Epithelial cell of umbilical artery (primary cell): Measurements from ENCODE around the gene ZAR1L. TPM values are rescaled to one million over a fixed set of nuclear protein-coding genes. Genes with fewer than 3 reads are reported as not detected.

Experiments
- total RNA-seq: library from RNA; depleted of rRNA; stranded (reverse); fragments of >200 nt; gene quantifications from 2 replicates; pipeline ENCODE4 v1.2.3, GENCODE V29; 2014

Gene ZAR1L
- not detected in 2 replicates for total RNA-seq

DNA sequence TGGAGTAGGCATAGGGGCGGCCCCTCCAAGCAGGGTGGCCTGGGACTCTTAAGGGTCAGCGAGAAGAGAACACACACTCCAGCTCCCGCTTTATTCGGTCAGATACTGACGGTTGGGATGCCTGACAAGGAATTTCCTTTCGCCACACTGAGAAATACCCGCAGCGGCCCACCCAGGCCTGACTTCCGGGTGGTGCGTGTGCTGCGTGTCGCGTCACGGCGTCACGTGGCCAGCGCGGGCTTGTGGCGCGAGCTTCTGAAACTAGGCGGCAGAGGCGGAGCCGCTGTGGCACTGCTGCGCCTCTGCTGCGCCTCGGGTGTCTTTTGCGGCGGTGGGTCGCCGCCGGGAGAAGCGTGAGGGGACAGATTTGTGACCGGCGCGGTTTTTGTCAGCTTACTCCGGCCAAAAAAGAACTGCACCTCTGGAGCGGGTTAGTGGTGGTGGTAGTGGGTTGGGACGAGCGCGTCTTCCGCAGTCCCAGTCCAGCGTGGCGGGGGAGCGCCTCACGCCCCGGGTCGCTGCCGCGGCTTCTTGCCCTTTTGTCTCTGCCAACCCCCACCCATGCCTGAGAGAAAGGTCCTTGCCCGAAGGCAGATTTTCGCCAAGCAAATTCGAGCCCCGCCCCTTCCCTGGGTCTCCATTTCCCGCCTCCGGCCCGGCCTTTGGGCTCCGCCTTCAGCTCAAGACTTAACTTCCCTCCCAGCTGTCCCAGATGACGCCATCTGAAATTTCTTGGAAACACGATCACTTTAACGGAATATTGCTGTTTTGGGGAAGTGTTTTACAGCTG, at the start of gene ZAR1L, which contains the start of gene BRCA2:
ZAR1L (minus strand) TSS at position 126 of the 790 bp plus-strand sequence. CDS start 3,438 bp downstream, outside the sequence.
BRCA2 (plus strand) TSS at position 271 of the 790 bp plus-strand sequence. CDS start 953 bp downstream, outside the sequence.

Other genes with a start within 250 kb of the ZAR1L start
- gene BRCA2, start 145 bp upstream of the ZAR1L start, total RNA-seq: 3.9 and 9.4 TPM in 2 replicates
- 1.9 and 4.1 TPM in 2 replicates for gene N4BP2L1, start 112.8 kb upstream of the ZAR1L start, total RNA-seq
- gene N4BP2L2, start 223.4 kb upstream of the ZAR1L start, total RNA-seq: 58.8 and 78.9 TPM in 2 replicates